Measurements from ENCODE around the gene AVP. TPM values are rescaled to one million over a fixed set of nuclear protein-coding genes. Genes with fewer than 3 reads are reported as not detected.

The AVP gene
- total RNA-seq, 3 donors from 2014 or later: not detected

GRCh38 chr20:3115190-3116107 lies 30.9 kb upstream of the AVP start:
- H3K4me3 ChIP-seq: no peak overlapping the region
- peak; percentile 72 for TF ChIP-seq CTCF (IDR thresholded peaks at IDR 0.05)
- H3K9me3 ChIP-seq: no peaks in the 10 kb centered on the region
- no peaks in the 10 kb centered on the region for H3K4me1 ChIP-seq (ENCODE audit: low read depth)
- peak in 1 of 3 donors; percentile 15 for DNase-seq
- no peaks in the 10 kb centered on the region for H3K36me3 ChIP-seq (ENCODE audit: low read depth)
- ATAC-seq: peak; percentile 78
- intact Hi-C loops (cut with DNase I, micrococcal nuclease): loop anchor here in 1 of 2 donors (10.0 kb wide), 1 partner anchor 61 kb away; no protein-coding TSS in a partner anchor

GRCh38 chr20:3111995-3112394 lies 27.5 kb upstream of the AVP start:
- ATAC-seq (no peak), DNase-seq (no peak)
- intact Hi-C loops (cut with DNase I, micrococcal nuclease): loop anchor here in 1 of 2 donors (10.0 kb wide), 1 partner anchor 57 kb away; no protein-coding TSS in a partner anchor
- no peak for TF ChIP-seq CTCF (IDR thresholded peaks at IDR 0.05)
- Histone ChIP-seq H3K4me1 (ENCODE audit: low read depth) (no peaks in the 10 kb centered on the region), H3K9me3 (no peaks in the 10 kb centered on the region), H3K4me3 (no peak overlapping the region), H3K36me3 (ENCODE audit: low read depth) (no peaks in the 10 kb centered on the region)

GRCh38 chr20:3111507-3111906 lies 27.0 kb upstream of the AVP start:
- H3K36me3 ChIP-seq (ENCODE audit: low read depth): no peaks in the 10 kb centered on the region
- intact Hi-C loops (cut with DNase I, micrococcal nuclease): loop anchor here in 1 of 2 donors (10.0 kb wide), 1 partner anchor 57 kb away; no protein-coding TSS in a partner anchor
- no peak for TF ChIP-seq CTCF (IDR thresholded peaks at IDR 0.05)

GRCh38 chr20:3109350-3110302 lies 25.1 kb upstream of the AVP start:
- H3K4me1 ChIP-seq (ENCODE audit: low read depth): no peaks in the 10 kb centered on the region
- DNase-seq (no peak), ATAC-seq (no peak)
- no peaks in the 10 kb centered on the region for H3K36me3 ChIP-seq (ENCODE audit: low read depth)
- intact Hi-C loops (cut with DNase I, micrococcal nuclease): loop anchor here in 1 of 2 donors (10.0 kb wide), 1 partner anchor 55 kb away; no protein-coding TSS in a partner anchor
- H3K9me3 ChIP-seq: no peaks in the 10 kb centered on the region
- no peak for TF ChIP-seq CTCF (IDR thresholded peaks at IDR 0.05)
- H3K4me3 ChIP-seq: no peak overlapping the region

More at GRCh38 chr20:3111507-3111906, 27.0 kb upstream of the AVP start:
- ATAC-seq (no peak), DNase-seq (no peak)
- Histone ChIP-seq H3K4me1 (ENCODE audit: low read depth) (no peaks in the 10 kb centered on the region), H3K4me3 (no peak overlapping the region), H3K9me3 (no peaks in the 10 kb centered on the region)

- TF ChIP-seq CTCF (IDR thresholded peaks at IDR 0.05): no peak
- intact Hi-C loops (cut with DNase I, micrococcal nuclease): no loop called here
- no peak overlapping the region for H3K4me3 ChIP-seq
- H3K4me1 ChIP-seq (ENCODE audit: low read depth): no peaks in the 10 kb centered on the region
- no peaks in the 10 kb centered on the region for H3K36me3 ChIP-seq (ENCODE audit: low read depth)
- DNase-seq (no peak), ATAC-seq (no peak)
- no peaks in the 10 kb centered on the region for H3K9me3 ChIP-seq
Measured at GRCh38 chr20:3107464-3108025, 23.0 kb upstream of the AVP start.
